K562 (cell line): ENCODE measurements around the gene MBNL1. TPM values are rescaled to one million over a fixed set of nuclear protein-coding genes. Genes with fewer than 3 reads are reported as not detected.

Experiments used
- ARID1B ChIP-seq: fragments of 450-650 bp; IDR thresholded peaks from 2 replicates; pipeline ENCODE4 v1.6.1; 2016; ENCODE audit warnings: antibody characterized with exemption, mild to moderate bottlenecking, inconsistent platforms
- ATF4 ChIP-seq: fragments of 450-650 bp; formaldehyde crosslinking; IDR thresholded peaks from 2 replicates; pipeline ENCODE4 v1.4.0; 2022; ENCODE audit warnings: mild to moderate bottlenecking, moderate library complexity
- BRD9 ChIP-seq: fragments of 450-650 bp; IDR thresholded peaks from 2 replicates; pipeline ENCODE4 v1.6.1; 2018; ENCODE audit warnings: low read depth; ENCODE audit not compliant: partially characterized antibody
- HINFP ChIP-seq: fragments of 450-650 bp; conservative IDR thresholded peaks from 2 replicates; pipeline ENCODE4 v1.6.1; 2016; ENCODE audit warnings: missing genetic modification characterization, low read depth, mild to moderate bottlenecking, control low read depth, missing compliant biosample characterization
- KAT2B ChIP-seq: IDR thresholded peaks from one replicate; pipeline ENCODE4 v1.6.1; 2012; ENCODE audit warnings: low read depth, mild to moderate bottlenecking, control low read depth, inconsistent platforms, low read length, moderate library complexity
- KDM1A ChIP-seq, 2 experiments: fragments of 450-650 bp; IDR thresholded peaks; 2 replicates each; pipeline ENCODE4 v1.6.1; 2016; ENCODE audit warnings: mild to moderate bottlenecking in 2 of 2
- KDM2B ChIP-seq: fragments of 250-450 bp; sonication (Bioruptor Pico); IDR thresholded peaks from 2 replicates; pipeline ENCODE4 v1.8.0; 2021; ENCODE audit warnings: mild to moderate bottlenecking, moderate library complexity
- MXD1 ChIP-seq: fragments of 250-450 bp; sonication (Bioruptor Pico); IDR thresholded peaks from 2 replicates; pipeline ENCODE4 v1.8.0; 2021; ENCODE audit warnings: borderline replicate concordance, mild to moderate bottlenecking, moderate library complexity; ENCODE audit not compliant: poor library complexity, severe bottlenecking
- POLR2H ChIP-seq: IDR thresholded peaks from 2 replicates; pipeline ENCODE4 v1.6.1; 2016; ENCODE audit warnings: missing genetic modification characterization, low read depth, mild to moderate bottlenecking, control low read depth, missing compliant biosample characterization, moderate library complexity
- RCOR1 ChIP-seq, 2 experiments: IDR thresholded peaks; 2 replicates each; pipeline ENCODE4 v1.6.1; 2012; ENCODE audit warnings: low read depth in 2 of 2, low read length in 2 of 2, borderline replicate concordance in 1 of 2, improper control_type of control experiment in 1 of 2
- RFX7 ChIP-seq: fragments of 250-450 bp; sonication (Bioruptor Pico); IDR thresholded peaks from 2 replicates; pipeline ENCODE4 v1.5.1; 2021; ENCODE audit warnings: mild to moderate bottlenecking
- RNF2 ChIP-seq: sonication (generic); IDR thresholded peaks from 2 replicates; pipeline ENCODE4 v1.6.1; 2016
- TCFL5 ChIP-seq: fragments of 250-450 bp; sonication (Bioruptor Pico); conservative IDR thresholded peaks from 2 replicates; pipeline ENCODE4 v1.6.1; 2021; ENCODE audit warnings: mild to moderate bottlenecking, moderate library complexity, matching md5 sums
- TEAD4 ChIP-seq, 2 experiments: sonication (generic) in 1 of 2; formaldehyde crosslinking in 1 of 2; IDR thresholded peaks; 2 replicates each; pipeline versions ENCODE4 v1.6.1 to v1.8.0; 2012 to 2022; ENCODE audit warnings: borderline replicate concordance in 1 of 2, inconsistent platforms in 1 of 2, low read length in 1 of 2, mild to moderate bottlenecking in 1 of 2, missing genetic modification reagents in 1 of 2
- ZKSCAN8 ChIP-seq: fragments of 200-800 bp; sonication (Bioruptor generic); IDR thresholded peaks from 2 replicates; pipeline ENCODE4 v1.6.1; 2016; ENCODE audit warnings: missing genetic modification characterization, missing compliant biosample characterization
- ZNF184 ChIP-seq: sonication (generic); formaldehyde crosslinking; IDR thresholded peaks from 2 replicates; pipeline ENCODE4 v1.5.0; 2020; ENCODE audit warnings: missing genetic modification reagents
- polyA plus RNA-seq, 8 experiments: library from polyadenylated mRNA; depleted of rRNA in 4 of 8; stranded (reverse) in 5 of 8; unstranded in 3 of 8; fragments of >200 nt; fragmentation: Nextera tagmentation in 2 of 8; fragmentation: Illumina TruSeq in 1 of 8; extraction: Ambion mirVana in 2 of 8; extraction: Trizol in 1 of 8; gene quantifications; 2 replicates each; pipeline versions ENCODE4 v1.2.1 to v1.2.3, GENCODE V29; 2011 to 2014; ENCODE audit warnings: inconsistent platforms in 1 of 8, missing spikeins in 1 of 8
- total RNA-seq, 7 experiments: library from RNA; depleted of rRNA in 6 of 7; stranded (reverse); fragments of >200 nt in 6 of 7; fragmentation: Illumina TruSeq in 2 of 7; extraction: Trizol in 2 of 7; gene quantifications; 2 replicates each; pipeline versions ENCODE4 v1.2.1 to v1.2.3, GENCODE V29; 2011 to 2021; ENCODE audit warnings: low replicate concordance in 1 of 7
- TF ChIP-seq, protein P1 (sequence below): fragments of 250-450 bp; sonication (Bioruptor Pico); IDR thresholded peaks from 2 replicates; pipeline ENCODE4 v1.5.0; 2020; ENCODE audit warnings: mild to moderate bottlenecking
- TF ChIP-seq, protein P2 (sequence below), 2 experiments: fragments of 450-650 bp in 1 of 2; sonication (generic) in 1 of 2; formaldehyde crosslinking in 1 of 2; IDR thresholded peaks in 1 of 2; conservative IDR thresholded peaks in 1 of 2; 2 replicates each; pipeline versions ENCODE4 v1.6.1 to v1.8.1; 2016 to 2023; ENCODE audit warnings: mild to moderate bottlenecking in 2 of 2, moderate library complexity in 2 of 2, inconsistent platforms in 1 of 2, missing genetic modification reagents in 1 of 2
- TF ChIP-seq, protein P3 (sequence below): fragments of 250-450 bp; sonication (Bioruptor Pico); IDR thresholded peaks from 2 replicates; pipeline ENCODE4 v1.5.0; 2021; ENCODE audit warnings: mild to moderate bottlenecking, moderate library complexity

The MBNL1 gene
- total and polyA plus RNA-seq, 9 of the 15 experiments (the other 6 are each of a cell fraction or from before 2014, with no cell fraction given): 70.3 to 243 (median 220) TPM

GRCh38 chr3:152350139-152350538 lies 81.4 kb downstream of the MBNL1 start (continued):
- TF ChIP-seq, protein P1, sequence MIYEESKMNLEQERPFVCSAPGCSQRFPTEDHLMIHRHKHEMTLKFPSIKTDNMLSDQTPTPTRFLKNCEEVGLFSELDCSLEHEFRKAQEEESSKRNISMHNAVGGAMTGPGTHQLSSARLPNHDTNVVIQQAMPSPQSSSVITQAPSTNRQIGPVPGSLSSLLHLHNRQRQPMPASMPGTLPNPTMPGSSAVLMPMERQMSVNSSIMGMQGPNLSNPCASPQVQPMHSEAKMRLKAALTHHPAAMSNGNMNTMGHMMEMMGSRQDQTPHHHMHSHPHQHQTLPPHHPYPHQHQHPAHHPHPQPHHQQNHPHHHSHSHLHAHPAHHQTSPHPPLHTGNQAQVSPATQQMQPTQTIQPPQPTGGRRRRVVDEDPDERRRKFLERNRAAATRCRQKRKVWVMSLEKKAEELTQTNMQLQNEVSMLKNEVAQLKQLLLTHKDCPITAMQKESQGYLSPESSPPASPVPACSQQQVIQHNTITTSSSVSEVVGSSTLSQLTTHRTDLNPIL: no peak
- no peak for TF ChIP-seq ZNF184 (CRISPR knock-in tag)
- peak; percentile 47 to 50; a peak in 2 of 4 replicates for TF ChIP-seq KDM1A (IDR thresholded peaks at IDR 0.05)
- no peak for TF ChIP-seq HINFP (tag)
- TF ChIP-seq RCOR1 (IDR thresholded peaks at IDR 0.05; ENCODE audit: borderline replicate concordance in 1 of 2, low read depth in 2 of 2, low read length in 2 of 2): no peak
- no peak for TF ChIP-seq POLR2H (tag)
- no peak for TF ChIP-seq KDM2B (CRISPR knock-in tag)
- TF ChIP-seq RNF2: no peak
- no peak for TF ChIP-seq ZKSCAN8 (CRISPR knock-in tag)
- TF ChIP-seq TEAD4 (IDR thresholded peaks at IDR 0.05; ENCODE audit: low read length): 0 out of 2 replicates have a peak, but pooled peaks have one; percentile 23
- no peak for TF ChIP-seq TEAD4 (CRISPR knock-in tag; IDR thresholded peaks at IDR 0.05; ENCODE audit: borderline replicate concordance)
- TF ChIP-seq TCFL5 (CRISPR knock-in tag): no peak
- TF ChIP-seq ATF4 (CRISPR knock-in tag): no peak
- TF ChIP-seq, protein P2, sequence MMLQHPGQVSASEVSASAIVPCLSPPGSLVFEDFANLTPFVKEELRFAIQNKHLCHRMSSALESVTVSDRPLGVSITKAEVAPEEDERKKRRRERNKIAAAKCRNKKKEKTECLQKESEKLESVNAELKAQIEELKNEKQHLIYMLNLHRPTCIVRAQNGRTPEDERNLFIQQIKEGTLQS (IDR thresholded peaks at IDR 0.05): peak; percentile 59; the same call in 1 of the 2 replicates
- TF ChIP-seq, protein P2 (CRISPR knock-in tag; conservative IDR thresholded peaks at IDR 0.05): no peak
- TF ChIP-seq RFX7: no peak
- TF ChIP-seq, protein P3, sequence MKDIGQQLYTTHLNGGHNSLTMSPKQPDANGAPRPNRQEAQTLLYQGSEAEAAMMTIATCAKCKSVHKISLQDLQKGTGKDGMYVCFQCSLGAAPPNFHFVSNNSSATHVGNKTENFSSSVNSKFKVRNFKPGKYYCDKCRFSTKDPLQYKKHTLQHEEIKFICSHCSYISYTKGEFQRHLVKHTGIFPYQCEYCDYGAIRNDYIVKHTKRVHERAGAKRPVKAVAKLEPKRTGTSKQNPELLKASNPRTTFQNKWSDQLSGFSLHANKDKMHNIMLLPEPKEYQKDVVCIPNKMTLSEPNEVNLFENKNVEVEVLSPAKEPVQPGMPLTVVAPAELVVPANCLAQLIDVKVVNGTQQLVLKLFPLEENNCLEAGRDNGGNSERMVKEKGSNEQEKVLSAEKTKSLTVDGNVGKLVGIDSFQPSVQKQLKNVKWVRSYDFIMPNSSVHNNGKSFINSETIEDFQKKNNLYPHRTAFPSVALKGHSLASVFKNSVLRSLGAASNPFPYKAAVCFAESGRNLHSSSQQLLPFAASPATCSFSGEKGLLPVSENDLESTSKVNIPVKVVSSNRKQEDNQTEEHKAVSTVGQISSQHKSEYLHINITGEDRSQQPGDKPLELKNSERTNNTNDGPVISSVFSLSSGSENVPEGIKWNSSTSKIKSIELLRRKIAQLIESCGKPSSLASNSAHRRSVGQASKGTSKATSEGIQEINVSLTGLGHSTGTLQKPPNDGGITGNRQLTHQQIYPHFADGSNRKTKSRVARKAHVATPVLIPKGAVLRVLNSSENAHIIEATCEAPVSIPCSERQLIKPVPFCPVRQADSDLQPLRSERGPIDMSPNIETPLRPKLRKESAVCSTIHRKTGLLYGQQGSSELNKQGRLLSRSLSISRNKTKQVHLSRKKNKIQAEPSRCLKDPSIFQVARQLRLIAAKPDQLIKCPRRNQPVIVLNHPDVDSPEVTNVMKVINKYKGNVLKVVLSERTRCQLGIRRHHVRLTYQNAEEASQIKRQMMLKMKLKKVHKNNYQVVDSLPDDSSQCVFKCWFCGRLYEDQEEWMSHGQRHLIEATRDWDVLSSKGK (CRISPR knock-in tag): no peak
- no peak for TF ChIP-seq MXD1 (CRISPR knock-in tag)
- no peak for TF ChIP-seq BRD9
- peak; percentile 61 for TF ChIP-seq ARID1B
- TF ChIP-seq KAT2B: no peak
